ENCODE results near the gene MEN1. TPM values are rescaled to one million over a fixed set of nuclear protein-coding genes. Genes with fewer than 3 reads are reported as not detected.

MEN1 gene
- total and polyA plus RNA-seq, 5 donors from 2014 or later = 20.9 to 31.3 (median 24.9) TPM

- Mint-ChIP-seq H3K27ac (peak overlapping the region; percentile 100), H3K9me3 (no peaks in the 10 kb centered on the region), H3K4me1 (peaks cover 35 to 79% (median 64%) of the 10 kb centered on the region in 4 donors), H3K4me3 (peak overlapping the region; percentile 92 to 99 (median 92)), H3K27me3 (peaks cover 17% of the 10 kb centered on the region), H3K36me3 (peaks cover 39% of the 10 kb centered on the region)
- peaks cover 43% of the 10 kb centered on the region for H3K36me3 ChIP-seq (ENCODE audit: control insufficient read depth, insufficient read depth, low read length)
- no peaks in the 10 kb centered on the region for H3K27me3 ChIP-seq (ENCODE audit: control insufficient read depth, insufficient read depth, low read length)
- DNase-seq (no peak), ATAC-seq (ENCODE audit: low read depth in 2 of 2) (no peak)
- H3K9me3 ChIP-seq (ENCODE audit: control insufficient read depth in 2 of 2, low read length in 2 of 2) = no peaks in the 10 kb centered on the region
- no peak overlapping the region for H3K4me3 ChIP-seq (ENCODE audit: low read depth, low read length)
- peaks cover 65% of the 10 kb centered on the region for H3K4me1 ChIP-seq (ENCODE audit: control insufficient read depth, insufficient read depth, low read length, poor library complexity, severe bottlenecking)
- H3K27ac ChIP-seq (ENCODE audit: insufficient read depth, low read length, poor library complexity, severe bottlenecking) = peak overlapping the region; percentile 99
Observed at GRCh38 chr11:64778223-64778472, 32.2 kb downstream of the MEN1 start.

- peaks cover 36 to 83% (median 68%) of the 10 kb centered on the region in 4 donors for H3K4me1 Mint-ChIP-seq
- Histone ChIP-seq H3K27me3 (ENCODE audit: control insufficient read depth, insufficient read depth, low read length) (no peaks in the 10 kb centered on the region), H3K4me3 (ENCODE audit: low read depth, low read length) (peak overlapping the region; percentile 100), H3K9me3 (ENCODE audit: control insufficient read depth in 2 of 2, low read length in 2 of 2) (no peaks in the 10 kb centered on the region), H3K27ac (ENCODE audit: insufficient read depth, low read length, poor library complexity, severe bottlenecking) (peak overlapping the region; percentile 99), H3K4me1 (ENCODE audit: control insufficient read depth, insufficient read depth, low read length, poor library complexity, severe bottlenecking) (peaks cover 70% of the 10 kb centered on the region), H3K36me3 (ENCODE audit: control insufficient read depth, insufficient read depth, low read length) (peaks cover 48% of the 10 kb centered on the region)
- no peaks in the 10 kb centered on the region for H3K9me3 Mint-ChIP-seq
- H3K4me3 Mint-ChIP-seq = peak overlapping the region; percentile 92 to 99 (median 94)
- H3K36me3 Mint-ChIP-seq = peaks cover 42% of the 10 kb centered on the region
- H3K27ac Mint-ChIP-seq = peak overlapping the region; percentile 93 to 95 (median 95)
- DNase-seq (peak; percentile 75 to 86 (median 83)), ATAC-seq (ENCODE audit: low read depth in 2 of 2) (peak in 1 of 2 donors; percentile 0)
- H3K27me3 Mint-ChIP-seq = peaks cover 17% of the 10 kb centered on the region
Observed at GRCh38 chr11:64777449-64778222, 32.7 kb downstream of the MEN1 start.

- Histone ChIP-seq H3K36me3 (ENCODE audit: control insufficient read depth, insufficient read depth, low read length) (peaks cover 55% of the 10 kb centered on the region), H3K9me3 (ENCODE audit: control insufficient read depth in 2 of 2, low read length in 2 of 2) (no peaks in the 10 kb centered on the region), H3K27ac (ENCODE audit: insufficient read depth, low read length, poor library complexity, severe bottlenecking) (peak overlapping the region; percentile 76), H3K4me1 (ENCODE audit: control insufficient read depth, insufficient read depth, low read length, poor library complexity, severe bottlenecking) (peaks cover 78% of the 10 kb centered on the region), H3K4me3 (ENCODE audit: low read depth, low read length) (peak overlapping the region; percentile 100), H3K27me3 (ENCODE audit: control insufficient read depth, insufficient read depth, low read length) (no peaks in the 10 kb centered on the region)
- Mint-ChIP-seq H3K4me1 (peaks cover 44 to 85% (median 72%) of the 10 kb centered on the region in 4 donors), H3K4me3 (peak overlapping the region; percentile 92 to 99 (median 94)), H3K27me3 (peaks cover 17% of the 10 kb centered on the region), H3K9me3 (no peaks in the 10 kb centered on the region), H3K36me3 (peaks cover 49% of the 10 kb centered on the region), H3K27ac (peak overlapping the region; percentile 93 to 95 (median 95))
- no peak for DNase-seq
- ATAC-seq (ENCODE audit: low read depth in 2 of 2) = no peak
Observed at GRCh38 chr11:64776875-64777274, 33.5 kb downstream of the MEN1 start.

GRCh38 chr11:64776425-64776824, 33.9 kb downstream of the MEN1 start:
- H3K4me1 ChIP-seq (ENCODE audit: control insufficient read depth, insufficient read depth, low read length, poor library complexity, severe bottlenecking) = peaks cover 82% of the 10 kb centered on the region
- Mint-ChIP-seq H3K4me3 (peak overlapping the region; percentile 92 to 99 (median 94)), H3K9me3 (no peaks in the 10 kb centered on the region), H3K27ac (peak overlapping the region; percentile 14 to 95 (median 95)), H3K36me3 (peaks cover 54% of the 10 kb centered on the region), H3K4me1 (peaks cover 48 to 89% (median 76%) of the 10 kb centered on the region in 4 donors), H3K27me3 (peaks cover 17% of the 10 kb centered on the region)
- H3K27me3 ChIP-seq (ENCODE audit: control insufficient read depth, insufficient read depth, low read length) = no peaks in the 10 kb centered on the region
- DNase-seq (no peak), ATAC-seq (ENCODE audit: low read depth in 2 of 2) (no peak)
- H3K4me3 ChIP-seq (ENCODE audit: low read depth, low read length) = peak overlapping the region; percentile 100
- H3K27ac ChIP-seq (ENCODE audit: insufficient read depth, low read length, poor library complexity, severe bottlenecking) = peak overlapping the region; percentile 76
- no peaks in the 10 kb centered on the region for H3K9me3 ChIP-seq (ENCODE audit: control insufficient read depth in 2 of 2, low read length in 2 of 2)
- H3K36me3 ChIP-seq (ENCODE audit: control insufficient read depth, insufficient read depth, low read length) = peaks cover 60% of the 10 kb centered on the region

- peaks cover 82% of the 10 kb centered on the region for H3K4me1 ChIP-seq (ENCODE audit: control insufficient read depth, insufficient read depth, low read length, poor library complexity, severe bottlenecking)
- peak overlapping the region; percentile 39 for H3K4me3 ChIP-seq (ENCODE audit: low read depth, low read length)
- H3K27ac Mint-ChIP-seq = peak overlapping the region in 1 of 3 donors; percentile 20
- no peak for DNase-seq
- peaks cover 32 to 88% (median 74%) of the 10 kb centered on the region in 4 donors for H3K4me1 Mint-ChIP-seq
- H3K36me3 Mint-ChIP-seq = peaks cover 71% of the 10 kb centered on the region
- peak overlapping the region; percentile 47 for H3K27ac ChIP-seq (ENCODE audit: insufficient read depth, low read length, poor library complexity, severe bottlenecking)
- no peaks in the 10 kb centered on the region for H3K9me3 Mint-ChIP-seq
- peak overlapping the region; percentile 92 to 99 (median 94) for H3K4me3 Mint-ChIP-seq
- H3K9me3 ChIP-seq (ENCODE audit: control insufficient read depth in 2 of 2, low read length in 2 of 2) = no peaks in the 10 kb centered on the region
- peaks cover 14% of the 10 kb centered on the region for H3K27me3 Mint-ChIP-seq
- no peaks in the 10 kb centered on the region for H3K27me3 ChIP-seq (ENCODE audit: control insufficient read depth, insufficient read depth, low read length)
- H3K36me3 ChIP-seq (ENCODE audit: control insufficient read depth, insufficient read depth, low read length) = peaks cover 83% of the 10 kb centered on the region
- no peak for ATAC-seq (ENCODE audit: low read depth in 2 of 2)
Observed at GRCh38 chr11:64774144-64774543, 36.2 kb downstream of the MEN1 start.

- Histone ChIP-seq H3K4me1 (ENCODE audit: control insufficient read depth, insufficient read depth, low read length, poor library complexity, severe bottlenecking) (peaks cover 96% of the 10 kb centered on the region), H3K4me3 (ENCODE audit: low read depth, low read length) (peak overlapping the region; percentile 39), H3K27ac (ENCODE audit: insufficient read depth, low read length, poor library complexity, severe bottlenecking) (peak overlapping the region; percentile 70), H3K9me3 (ENCODE audit: control insufficient read depth in 2 of 2, low read length in 2 of 2) (no peaks in the 10 kb centered on the region), H3K36me3 (ENCODE audit: control insufficient read depth, insufficient read depth, low read length) (peaks cover 99% of the 10 kb centered on the region), H3K27me3 (ENCODE audit: control insufficient read depth, insufficient read depth, low read length) (no peaks in the 10 kb centered on the region)
- peak in 1 of 3 donors; percentile 48 for DNase-seq
- H3K9me3 Mint-ChIP-seq = no peaks in the 10 kb centered on the region
- no peak for ATAC-seq (ENCODE audit: low read depth in 2 of 2)
- peaks cover 32 to 96% (median 83%) of the 10 kb centered on the region in 4 donors for H3K4me1 Mint-ChIP-seq
- H3K4me3 Mint-ChIP-seq = peak overlapping the region; percentile 59 to 96 (median 69)
- peak overlapping the region; percentile 15 to 67 (median 66) for H3K27ac Mint-ChIP-seq
- peaks cover 88% of the 10 kb centered on the region for H3K36me3 Mint-ChIP-seq
- H3K27me3 Mint-ChIP-seq = peaks cover 10% of the 10 kb centered on the region
Observed at GRCh38 chr11:64772303-64773018, 37.9 kb downstream of the MEN1 start.

GRCh38 chr11:64771861-64772260, 38.5 kb downstream of the MEN1 start:
- H3K36me3 ChIP-seq (ENCODE audit: control insufficient read depth, insufficient read depth, low read length) = peaks cover 99% of the 10 kb centered on the region
- H3K4me3 ChIP-seq (ENCODE audit: low read depth, low read length) = peak overlapping the region; percentile 48
- Mint-ChIP-seq H3K9me3 (no peaks in the 10 kb centered on the region), H3K36me3 (peaks cover 82% of the 10 kb centered on the region), H3K27me3 (peaks cover 7% of the 10 kb centered on the region), H3K4me3 (peak overlapping the region in 3 of 4 donors; percentile 46 to 96 (median 59)), H3K4me1 (peaks cover 26 to 98% (median 79%) of the 10 kb centered on the region in 4 donors), H3K27ac (peak overlapping the region in 2 of 3 donors; percentile 60 to 66)
- H3K4me1 ChIP-seq (ENCODE audit: control insufficient read depth, insufficient read depth, low read length, poor library complexity, severe bottlenecking) = peaks cover 96% of the 10 kb centered on the region
- peak in 1 of 2 donors; percentile 19 for ATAC-seq (ENCODE audit: low read depth in 2 of 2)
- no peak for DNase-seq
- H3K27ac ChIP-seq (ENCODE audit: insufficient read depth, low read length, poor library complexity, severe bottlenecking) = peak overlapping the region; percentile 70
- H3K27me3 ChIP-seq (ENCODE audit: control insufficient read depth, insufficient read depth, low read length) = no peaks in the 10 kb centered on the region
- no peaks in the 10 kb centered on the region for H3K9me3 ChIP-seq (ENCODE audit: control insufficient read depth in 2 of 2, low read length in 2 of 2)

All from CD4-positive, CD25-positive, alpha-beta regulatory T cell (primary cell).